ENCODE data around the gene NHEJ1.

- TF ChIP-seq CTCF (conservative IDR thresholded peaks at IDR 0.05 in 1 of 2, IDR thresholded peaks at IDR 0.05 in 1 of 2; ENCODE audit: extremely low read depth in 1 of 2, insufficient read depth in 1 of 2, low read depth in 1 of 2, low read length in 2 of 2) (peak; percentile 67 to 75), EZH2 (IDR thresholded peaks at IDR 0.05; ENCODE audit: borderline replicate concordance, low read length) (no peak)
Measured at GRCh38 chr2:219119422-219120043, 41.1 kb downstream of the NHEJ1 start.
